ENCODE data around the gene EFNA5. TPM values are rescaled to one million over a fixed set of nuclear protein-coding genes. Genes with fewer than 3 reads are reported as not detected.

The EFNA5 gene
- total and polyA plus RNA-seq, 8 donors = 0.29 to 187 (median 3.1) TPM

GRCh38 chr5:107617052-107617451 lies 53.7 kb downstream of the EFNA5 start:
- intact Hi-C loops (cut with DNase I; ENCODE audit: low total_unique reads) = no loop called here

GRCh38 chr5:107616213-107616612 lies 54.5 kb downstream of the EFNA5 start:
- no peaks in the 10 kb centered on the region for H3K27me3 ChIP-seq
- H3K4me3 ChIP-seq = no peak overlapping the region
- H3K27ac ChIP-seq = no peak overlapping the region
- TF ChIP-seq POLR2AphosphoS5 (IDR thresholded peaks at IDR 0.05) (no peak), EP300 (IDR thresholded peaks at IDR 0.05) (no peak), CTCF (IDR thresholded peaks at IDR 0.05) (no peak), POLR2A (IDR thresholded peaks at IDR 0.05) (no peak)
- DNase-seq = no peak
- H3K36me3 ChIP-seq = no peaks in the 10 kb centered on the region
- WGBS, 5 donors = 66 to 78% (median 72%) methylated on average over 4 of the region's 4 CpGs
- peaks cover 0 to 6% (median 2%) of the 10 kb centered on the region in 4 donors for H3K4me1 ChIP-seq
- H3K9me3 ChIP-seq = no peaks in the 10 kb centered on the region
- intact Hi-C loops (cut with DNase I; ENCODE audit: low total_unique reads) = no loop called here

More at GRCh38 chr5:107617052-107617451, 53.7 kb downstream of the EFNA5 start:
- TF ChIP-seq POLR2AphosphoS5 (IDR thresholded peaks at IDR 0.05) (no peak), POLR2A (IDR thresholded peaks at IDR 0.05) (no peak), EP300 (IDR thresholded peaks at IDR 0.05) (no peak), CTCF (IDR thresholded peaks at IDR 0.05) (no peak)
- Histone ChIP-seq H3K9me3 (no peaks in the 10 kb centered on the region), H3K4me3 (no peak overlapping the region), H3K4me1 (peaks cover 0 to 6% (median 2%) of the 10 kb centered on the region in 4 donors), H3K27me3 (no peaks in the 10 kb centered on the region), H3K27ac (no peak overlapping the region), H3K36me3 (no peaks in the 10 kb centered on the region)
- no peak for DNase-seq
- WGBS, 5 donors = 87 to 95% (median 93%) methylated on average over 1 of the region's 1 CpG

GRCh38 chr5:107615299-107615817 lies 55.4 kb downstream of the EFNA5 start:
- intact Hi-C loops (cut with DNase I; ENCODE audit: low total_unique reads) = no loop called here
- H3K4me3 ChIP-seq = no peak overlapping the region
- H3K27ac ChIP-seq = no peak overlapping the region
- WGBS, 5 donors = 58 to 72% (median 63%) methylated on average over 7 of the region's 7 CpGs
- DNase-seq = no peak
- peaks cover 0 to 6% (median 2%) of the 10 kb centered on the region in 4 donors for H3K4me1 ChIP-seq
- H3K36me3 ChIP-seq = no peaks in the 10 kb centered on the region
- H3K27me3 ChIP-seq = no peaks in the 10 kb centered on the region
- no peak for TF ChIP-seq POLR2A (IDR thresholded peaks at IDR 0.05)
- no peak for TF ChIP-seq EP300 (IDR thresholded peaks at IDR 0.05)
- no peak for TF ChIP-seq CTCF (IDR thresholded peaks at IDR 0.05)
- no peaks in the 10 kb centered on the region for H3K9me3 ChIP-seq

GRCh38 chr5:107612541-107612940 lies 58.2 kb downstream of the EFNA5 start:
- 31 to 69% (median 36%) methylated on average over 1 of the region's 1 CpG for WGBS, 5 donors
- H3K27ac ChIP-seq = no peak overlapping the region
- intact Hi-C loops (cut with DNase I; ENCODE audit: low total_unique reads) = no loop called here

More at GRCh38 chr5:107612541-107612940, 58.2 kb downstream of the EFNA5 start:
- TF ChIP-seq EP300 (IDR thresholded peaks at IDR 0.05) = no peak
- TF ChIP-seq POLR2AphosphoS5 (IDR thresholded peaks at IDR 0.05) = no peak
- TF ChIP-seq CTCF (IDR thresholded peaks at IDR 0.05) = no peak
- no peak for TF ChIP-seq POLR2A (IDR thresholded peaks at IDR 0.05)
- Histone ChIP-seq H3K4me1 (peaks cover 0 to 9% (median 3%) of the 10 kb centered on the region in 4 donors), H3K27me3 (no peaks in the 10 kb centered on the region), H3K4me3 (no peak overlapping the region), H3K36me3 (no peaks in the 10 kb centered on the region), H3K9me3 (no peaks in the 10 kb centered on the region)
- DNase-seq = no peak
